H1 (cell line): ENCODE data around the gene SYNPR.

Experiments
- CHD2 ChIP-seq: IDR thresholded peaks from 2 replicates; pipeline ENCODE4 v1.6.1; 2012; ENCODE audit warnings: low read length, improper control_type of control experiment
- EP300 ChIP-seq, 2 experiments: IDR thresholded peaks; 1 replicate in 1 of 2; 2 replicates in 1 of 2; pipeline ENCODE4 v1.6.1; 2011 to 2012; ENCODE audit warnings: low read depth in 2 of 2, low read length in 2 of 2, mild to moderate bottlenecking in 2 of 2, borderline replicate concordance in 1 of 2, inconsistent platforms in 1 of 2, moderate library complexity in 1 of 2
- NRF1 ChIP-seq: IDR thresholded peaks from 2 replicates; pipeline ENCODE4 v1.6.1; 2011; ENCODE audit warnings: mild to moderate bottlenecking, low read depth, low read length, improper control_type of control experiment
- SP1 ChIP-seq: IDR thresholded peaks from 2 replicates; pipeline ENCODE4 v1.6.1; 2011; ENCODE audit warnings: low read depth, low read length
- TAF1 ChIP-seq: IDR thresholded peaks from 2 replicates; pipeline ENCODE4 v1.6.1; 2011; ENCODE audit warnings: mild to moderate bottlenecking, low read depth, low read length
- TEAD4 ChIP-seq: IDR thresholded peaks from 2 replicates; pipeline ENCODE4 v1.6.1; 2012; ENCODE audit warnings: low read depth, low read length, inconsistent platforms, mixed read lengths
- TF ChIP-seq, protein P1 (sequence below), 3 experiments: IDR thresholded peaks; 1 replicate in 2 of 3; 2 replicates in 1 of 3; pipeline versions ENCODE4 v1.5.1 to v1.6.1; 2011; ENCODE audit warnings: low read length in 3 of 3, mild to moderate bottlenecking in 3 of 3, inconsistent platforms in 2 of 3, low read depth in 1 of 3, moderate library complexity in 1 of 3; ENCODE audit not compliant: insufficient read depth in 1 of 3; ENCODE audit errors: control extremely low read depth in 1 of 3
- TF ChIP-seq, protein P2 (sequence below): IDR thresholded peaks from 2 replicates; pipeline ENCODE4 v1.6.1; 2011; ENCODE audit warnings: low read length, improper control_type of control experiment
- TF ChIP-seq, protein P3 (sequence below): IDR thresholded peaks from 2 replicates; pipeline ENCODE4 v1.6.1; 2012; ENCODE audit warnings: inconsistent platforms

DNA sequence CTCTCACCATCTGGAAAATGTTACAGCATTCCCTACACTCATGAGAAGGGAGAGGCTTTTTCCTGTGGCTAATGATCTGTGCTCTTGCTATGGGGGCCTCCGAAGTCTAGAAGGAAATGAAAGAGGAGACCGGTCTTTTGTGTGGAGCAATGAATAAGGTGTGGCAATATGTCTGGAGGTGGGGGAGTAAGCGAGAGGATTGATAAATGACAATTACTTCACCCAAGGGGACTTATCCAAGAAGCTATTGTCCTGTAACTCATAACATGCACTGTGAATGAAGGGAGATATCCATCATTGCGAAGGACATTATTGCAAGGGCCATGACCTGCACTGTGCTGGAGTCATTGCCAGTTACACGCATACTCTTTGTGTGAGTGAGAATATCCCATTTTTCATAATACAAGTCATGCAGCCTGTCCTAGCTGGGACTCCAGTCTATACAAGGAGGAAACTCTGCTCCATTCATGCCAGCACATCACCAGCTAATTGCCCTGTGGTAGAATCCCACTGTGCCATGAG, 37.7 kb upstream of the SYNPR start:
- TF ChIP-seq TAF1: no peak
- no peak for TF ChIP-seq CHD2
- TF ChIP-seq, protein P1, sequence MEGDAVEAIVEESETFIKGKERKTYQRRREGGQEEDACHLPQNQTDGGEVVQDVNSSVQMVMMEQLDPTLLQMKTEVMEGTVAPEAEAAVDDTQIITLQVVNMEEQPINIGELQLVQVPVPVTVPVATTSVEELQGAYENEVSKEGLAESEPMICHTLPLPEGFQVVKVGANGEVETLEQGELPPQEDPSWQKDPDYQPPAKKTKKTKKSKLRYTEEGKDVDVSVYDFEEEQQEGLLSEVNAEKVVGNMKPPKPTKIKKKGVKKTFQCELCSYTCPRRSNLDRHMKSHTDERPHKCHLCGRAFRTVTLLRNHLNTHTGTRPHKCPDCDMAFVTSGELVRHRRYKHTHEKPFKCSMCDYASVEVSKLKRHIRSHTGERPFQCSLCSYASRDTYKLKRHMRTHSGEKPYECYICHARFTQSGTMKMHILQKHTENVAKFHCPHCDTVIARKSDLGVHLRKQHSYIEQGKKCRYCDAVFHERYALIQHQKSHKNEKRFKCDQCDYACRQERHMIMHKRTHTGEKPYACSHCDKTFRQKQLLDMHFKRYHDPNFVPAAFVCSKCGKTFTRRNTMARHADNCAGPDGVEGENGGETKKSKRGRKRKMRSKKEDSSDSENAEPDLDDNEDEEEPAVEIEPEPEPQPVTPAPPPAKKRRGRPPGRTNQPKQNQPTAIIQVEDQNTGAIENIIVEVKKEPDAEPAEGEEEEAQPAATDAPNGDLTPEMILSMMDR (IDR thresholded peaks at IDR 0.05; ENCODE audit: control extremely low read depth in 1 of 3, insufficient read depth in 1 of 3, low read depth in 1 of 3, low read length in 3 of 3): no peak
- TF ChIP-seq TEAD4: no peak
- no peak for TF ChIP-seq EP300 (IDR thresholded peaks at IDR 0.05; ENCODE audit: borderline replicate concordance in 1 of 2, low read depth in 2 of 2, low read length in 2 of 2)
- TF ChIP-seq, protein P2, sequence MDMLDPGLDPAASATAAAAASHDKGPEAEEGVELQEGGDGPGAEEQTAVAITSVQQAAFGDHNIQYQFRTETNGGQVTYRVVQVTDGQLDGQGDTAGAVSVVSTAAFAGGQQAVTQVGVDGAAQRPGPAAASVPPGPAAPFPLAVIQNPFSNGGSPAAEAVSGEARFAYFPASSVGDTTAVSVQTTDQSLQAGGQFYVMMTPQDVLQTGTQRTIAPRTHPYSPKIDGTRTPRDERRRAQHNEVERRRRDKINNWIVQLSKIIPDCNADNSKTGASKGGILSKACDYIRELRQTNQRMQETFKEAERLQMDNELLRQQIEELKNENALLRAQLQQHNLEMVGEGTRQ: no peak
- TF ChIP-seq, protein P3, sequence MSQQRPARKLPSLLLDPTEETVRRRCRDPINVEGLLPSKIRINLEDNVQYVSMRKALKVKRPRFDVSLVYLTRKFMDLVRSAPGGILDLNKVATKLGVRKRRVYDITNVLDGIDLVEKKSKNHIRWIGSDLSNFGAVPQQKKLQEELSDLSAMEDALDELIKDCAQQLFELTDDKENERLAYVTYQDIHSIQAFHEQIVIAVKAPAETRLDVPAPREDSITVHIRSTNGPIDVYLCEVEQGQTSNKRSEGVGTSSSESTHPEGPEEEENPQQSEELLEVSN: no peak
- no peak for TF ChIP-seq SP1
- TF ChIP-seq NRF1: no peak
